GM12892 (cell line): Measurements from ENCODE around the gene ZNF277.

Experiments
- POLR2A ChIP-seq: IDR thresholded peaks from 2 replicates; pipeline ENCODE4 v1.6.1; 2011; ENCODE audit warnings: low read depth, low read length, control low read depth
- POLR2AphosphoS5 ChIP-seq: IDR thresholded peaks from 2 replicates; pipeline ENCODE4 v1.6.1; 2011; ENCODE audit warnings: low read depth, low read length, control low read depth
- TAF1 ChIP-seq: IDR thresholded peaks from 2 replicates; pipeline ENCODE4 v1.6.1; 2011; ENCODE audit warnings: low read depth, mild to moderate bottlenecking, control low read depth, low read length, borderline replicate concordance

DNA sequence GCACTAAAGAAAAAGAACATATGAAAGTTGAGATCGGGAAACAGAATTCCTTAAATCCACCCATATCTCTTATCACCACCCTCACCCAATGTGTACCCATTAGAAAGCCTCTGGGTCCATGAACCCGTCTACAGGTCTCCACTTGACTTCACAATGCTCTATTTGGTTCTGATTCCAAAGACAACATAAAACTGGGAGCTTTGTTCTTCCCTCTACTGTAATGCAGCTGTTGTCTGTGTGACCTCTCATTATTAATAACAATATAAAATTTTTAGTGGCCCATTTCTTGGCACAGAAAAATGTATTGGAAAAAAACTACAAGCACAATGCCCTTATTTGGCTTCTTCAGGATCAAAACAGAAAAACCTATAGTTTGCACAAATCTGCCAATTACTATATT, 30.3 kb upstream of the ZNF277 start:
- TF ChIP-seq POLR2A (no peak), POLR2AphosphoS5 (no peak), TAF1 (no peak)
